Caco-2 (cell line): ENCODE measurements around the gene SYT1. TPM values are rescaled to one million over a fixed set of nuclear protein-coding genes. Genes with fewer than 3 reads are reported as not detected.

Experiments used
- BruUV-seq: library from RNA; stranded (reverse); fragments of 400-500 nt; replicated peaks from 2 replicates; lab custom pipeline; 2021; lab: Mats Ljungman, UMichigan
- CTCF ChIA-PET: fragments of 300-600 bp; sonication (Branson Sonifier 250); formaldehyde crosslinking; loops from one replicate; lab custom pipeline; 2022; ENCODE audit warnings: antibody characterized with exemption; lab: Charles Lee
- POLR2A ChIA-PET: fragments of 300-600 bp; sonication (Branson Sonifier 250); formaldehyde crosslinking; loops from one replicate; lab custom pipeline; 2022; ENCODE audit warnings: antibody characterized with exemption; lab: Charles Lee
- DNase-seq, 2 experiments: peaks; one replicate each; pipeline versions ENCODE4 v3.0.0 to v3.0.0-alpha.2; 2020 to 2022
- H3K27me3 ChIP-seq: replicated peaks from 2 replicates; pipeline ENCODE4 v1.6.0; 2011; ENCODE audit warnings: low read length; ENCODE audit not compliant: control insufficient read depth, insufficient read depth
- H3K36me3 ChIP-seq: 2 replicates; pipeline ENCODE4 v1.5.1; 2011; ENCODE audit warnings: low read length; ENCODE audit not compliant: control insufficient read depth, insufficient read depth
- H3K4me1 ChIP-seq: fragments of 250-450 bp; sonication (Bioruptor Pico); 2 replicates; pipeline ENCODE4 v1.5.1; 2020; ENCODE audit warnings: mild to moderate bottlenecking
- H3K4me3 ChIP-seq: 2 replicates; pipeline ENCODE4 v1.5.1; 2011; ENCODE audit warnings: low read depth, mild to moderate bottlenecking, control low read depth, low read length
- H3K9me3 ChIP-seq: fragments of 250-450 bp; sonication (Bioruptor Pico); 2 replicates; pipeline ENCODE4 v1.5.1; 2020; ENCODE audit warnings: mild to moderate bottlenecking, moderate library complexity
- H3K27ac Mint-ChIP-seq: one replicate; pipeline ENCODE4 v1.8.0; 2022; ENCODE audit warnings: mixed read lengths; ENCODE audit not compliant: unreplicated experiment
- H3K27me3 Mint-ChIP-seq: one replicate; pipeline ENCODE4 v1.8.0; 2022; ENCODE audit warnings: mixed read lengths; ENCODE audit not compliant: insufficient read depth, unreplicated experiment
- H3K36me3 Mint-ChIP-seq: one replicate; pipeline ENCODE4 v1.8.0; 2022; ENCODE audit warnings: mild to moderate bottlenecking, mixed read lengths; ENCODE audit not compliant: insufficient read depth, unreplicated experiment
- H3K4me1 Mint-ChIP-seq: one replicate; pipeline ENCODE4 v1.8.0; 2022; ENCODE audit warnings: low read depth, mixed read lengths; ENCODE audit not compliant: unreplicated experiment
- H3K4me3 Mint-ChIP-seq: one replicate; pipeline ENCODE4 v1.8.0; 2022; ENCODE audit warnings: mild to moderate bottlenecking, moderate library complexity, mixed read lengths; ENCODE audit not compliant: unreplicated experiment
- H3K9me3 Mint-ChIP-seq: one replicate; pipeline ENCODE4 v1.8.0; 2022; ENCODE audit warnings: mixed read lengths; ENCODE audit not compliant: unreplicated experiment
- CTCF ChIP-seq, 2 experiments: fragments of 200-600 bp in 1 of 2; IDR thresholded peaks; 1 replicate in 1 of 2; 2 replicates in 1 of 2; pipeline versions ENCODE4 v1.5.1 to v1.8.0; 2011 to 2022; ENCODE audit warnings: antibody characterized with exemption in 1 of 2, control low read depth in 1 of 2, inconsistent platforms in 1 of 2, low read depth in 1 of 2, low read length in 1 of 2, mild to moderate bottlenecking in 1 of 2, moderate library complexity in 1 of 2; ENCODE audit not compliant: insufficient read depth in 1 of 2, severe bottlenecking in 1 of 2, unreplicated experiment in 1 of 2
- intact Hi-C: fragments of 100-400 bp; cut with micrococcal nuclease; formaldehyde crosslinking; loops from one replicate; pipeline ENCODE4 v1.10.0; 2022; ENCODE audit not compliant: unreplicated experiment
- total RNA-seq: library from RNA; stranded (reverse); gene quantifications from 2 replicates; pipeline ENCODE4 v1.2.3, GENCODE V29; 2022

SYT1 gene
- total RNA-seq, 1 experiment from 2014 or later: 0.39 TPM

- POLR2A ChIA-PET: no interaction called here
- H3K27ac Mint-ChIP-seq: no peak overlapping the region
- BruUV-seq: no TSS peak
- Histone ChIP-seq H3K36me3 (no peaks in the 10 kb centered on the region), H3K4me1 (no peaks in the 10 kb centered on the region), H3K9me3 (no peaks in the 10 kb centered on the region), H3K27me3 (no peaks in the 10 kb centered on the region), H3K4me3 (no peak overlapping the region)
- no peak overlapping the region for H3K4me3 Mint-ChIP-seq
- no peak for DNase-seq
- no peaks in the 10 kb centered on the region for H3K9me3 Mint-ChIP-seq
- intact Hi-C loops: no loop called here
- no peaks in the 10 kb centered on the region for H3K36me3 Mint-ChIP-seq
- H3K4me1 Mint-ChIP-seq: no peaks in the 10 kb centered on the region
- CTCF ChIA-PET: no interaction called here
- H3K27me3 Mint-ChIP-seq: peaks cover 2% of the 10 kb centered on the region
- TF ChIP-seq CTCF (IDR thresholded peaks at IDR 0.05; ENCODE audit: insufficient read depth in 1 of 2, low read depth in 1 of 2, low read length in 1 of 2, severe bottlenecking in 1 of 2, unreplicated experiment in 1 of 2): no peak
Measured at GRCh38 chr12:78891646-78892353, 27.2 kb downstream of the SYT1 start.

- no peaks in the 10 kb centered on the region for H3K9me3 ChIP-seq
- H3K4me1 Mint-ChIP-seq: no peaks in the 10 kb centered on the region
- H3K36me3 ChIP-seq: no peaks in the 10 kb centered on the region
- TF ChIP-seq CTCF (IDR thresholded peaks at IDR 0.05; ENCODE audit: insufficient read depth in 1 of 2, low read depth in 1 of 2, low read length in 1 of 2, severe bottlenecking in 1 of 2, unreplicated experiment in 1 of 2): no peak
- no peak overlapping the region for H3K4me3 ChIP-seq
- peaks cover 2% of the 10 kb centered on the region for H3K27me3 Mint-ChIP-seq
- intact Hi-C loops: no loop called here
- no peak overlapping the region for H3K4me3 Mint-ChIP-seq
- H3K9me3 Mint-ChIP-seq: no peaks in the 10 kb centered on the region
- DNase-seq: no peak
- H3K27ac Mint-ChIP-seq: no peak overlapping the region
- no TSS peak for BruUV-seq
- no peaks in the 10 kb centered on the region for H3K36me3 Mint-ChIP-seq
- ChIA-PET CTCF (no interaction called here), POLR2A (no interaction called here)
- H3K27me3 ChIP-seq: no peaks in the 10 kb centered on the region
- no peaks in the 10 kb centered on the region for H3K4me1 ChIP-seq
Measured at GRCh38 chr12:78898416-78898815, 33.8 kb downstream of the SYT1 start.

- intact Hi-C loops: no loop called here
- TF ChIP-seq CTCF (IDR thresholded peaks at IDR 0.05; ENCODE audit: insufficient read depth in 1 of 2, low read depth in 1 of 2, low read length in 1 of 2, severe bottlenecking in 1 of 2, unreplicated experiment in 1 of 2): no peak
- Mint-ChIP-seq H3K27ac (peak overlapping the region; percentile 15), H3K4me1 (peaks cover 14% of the 10 kb centered on the region), H3K36me3 (no peaks in the 10 kb centered on the region), H3K9me3 (no peaks in the 10 kb centered on the region), H3K4me3 (no peak overlapping the region), H3K27me3 (no peaks in the 10 kb centered on the region)
- ChIA-PET POLR2A (no interaction called here), CTCF (no interaction called here)
- Histone ChIP-seq H3K36me3 (no peaks in the 10 kb centered on the region), H3K9me3 (no peaks in the 10 kb centered on the region), H3K4me1 (peaks cover 33% of the 10 kb centered on the region), H3K4me3 (no peak overlapping the region), H3K27me3 (no peaks in the 10 kb centered on the region)
- DNase-seq: peak; percentile 36 to 46
- BruUV-seq: no TSS peak
Measured at GRCh38 chr12:78914859-78915331, 50.3 kb downstream of the SYT1 start.
